Measurements from ENCODE around the gene OBSL1. TPM values are rescaled to one million over a fixed set of nuclear protein-coding genes. Genes with fewer than 3 reads are reported as not detected.
A peak's percentile ranks its signal among the peaks of the same experiment; 100 is the strongest.

Gene OBSL1
- total and polyA plus RNA-seq, 5 donors from 2014 or later: 0.57 TPM; not detected in 4

GRCh38 chr2:219541611-219542180, 29.6 kb downstream of the OBSL1 start:
- DNase-seq: peak; percentile 78 to 90 (median 89)
- peak overlapping the region; percentile 61 to 90 (median 76) for H3K4me3 Mint-ChIP-seq
- H3K36me3 Mint-ChIP-seq: no peaks in the 10 kb centered on the region
- Histone ChIP-seq H3K9me3 (ENCODE audit: control insufficient read depth in 2 of 2, low read length in 2 of 2) (no peaks in the 10 kb centered on the region), H3K4me1 (ENCODE audit: control insufficient read depth, insufficient read depth, low read length, poor library complexity, severe bottlenecking) (peaks cover 19% of the 10 kb centered on the region), H3K36me3 (ENCODE audit: control insufficient read depth, insufficient read depth, low read length) (no peaks in the 10 kb centered on the region), H3K27ac (ENCODE audit: insufficient read depth, low read length, poor library complexity, severe bottlenecking) (no peak overlapping the region), H3K4me3 (ENCODE audit: low read depth, low read length) (peak overlapping the region; percentile 53), H3K27me3 (ENCODE audit: control insufficient read depth, insufficient read depth, low read length) (no peaks in the 10 kb centered on the region)
- H3K27me3 Mint-ChIP-seq: peaks cover 14% of the 10 kb centered on the region
- H3K4me1 Mint-ChIP-seq: peaks cover 0 to 34% (median 19%) of the 10 kb centered on the region in 4 donors
- peak overlapping the region in 2 of 3 donors; percentile 55 to 83 for H3K27ac Mint-ChIP-seq
- ATAC-seq (ENCODE audit: low read depth in 2 of 2): peak; percentile 40 to 50
- H3K9me3 Mint-ChIP-seq: peaks cover 0 to 3% (median 0%) of the 10 kb centered on the region in 7 donors

GRCh38 chr2:219540784-219541504, 30.4 kb downstream of the OBSL1 start:
- ATAC-seq (ENCODE audit: low read depth in 2 of 2) (no peak), DNase-seq (no peak)
- Histone ChIP-seq H3K9me3 (ENCODE audit: control insufficient read depth in 2 of 2, low read length in 2 of 2) (no peaks in the 10 kb centered on the region), H3K36me3 (ENCODE audit: control insufficient read depth, insufficient read depth, low read length) (no peaks in the 10 kb centered on the region), H3K27ac (ENCODE audit: insufficient read depth, low read length, poor library complexity, severe bottlenecking) (no peak overlapping the region), H3K27me3 (ENCODE audit: control insufficient read depth, insufficient read depth, low read length) (no peaks in the 10 kb centered on the region), H3K4me3 (ENCODE audit: low read depth, low read length) (peak overlapping the region; percentile 53), H3K4me1 (ENCODE audit: control insufficient read depth, insufficient read depth, low read length, poor library complexity, severe bottlenecking) (peaks cover 19% of the 10 kb centered on the region)
- H3K4me3 Mint-ChIP-seq: peak overlapping the region; percentile 47 to 90 (median 76)
- peaks cover 0 to 32% (median 19%) of the 10 kb centered on the region in 4 donors for H3K4me1 Mint-ChIP-seq
- H3K9me3 Mint-ChIP-seq: peaks cover 0 to 3% (median 0%) of the 10 kb centered on the region in 7 donors
- H3K36me3 Mint-ChIP-seq: no peaks in the 10 kb centered on the region
- no peak overlapping the region for H3K27ac Mint-ChIP-seq
- peaks cover 14% of the 10 kb centered on the region for H3K27me3 Mint-ChIP-seq

- H3K27ac ChIP-seq (ENCODE audit: insufficient read depth, low read length, poor library complexity, severe bottlenecking): no peak overlapping the region
- Mint-ChIP-seq H3K36me3 (no peaks in the 10 kb centered on the region), H3K4me3 (no peak overlapping the region), H3K9me3 (peaks cover 0 to 1% (median 0%) of the 10 kb centered on the region in 7 donors), H3K27ac (no peak overlapping the region), H3K27me3 (peaks cover 14% of the 10 kb centered on the region), H3K4me1 (peaks cover 0 to 32% (median 19%) of the 10 kb centered on the region in 4 donors)
- no peaks in the 10 kb centered on the region for H3K36me3 ChIP-seq (ENCODE audit: control insufficient read depth, insufficient read depth, low read length)
- H3K27me3 ChIP-seq (ENCODE audit: control insufficient read depth, insufficient read depth, low read length): no peaks in the 10 kb centered on the region
- no peak for DNase-seq
- no peak for ATAC-seq (ENCODE audit: low read depth in 2 of 2)
- H3K9me3 ChIP-seq (ENCODE audit: control insufficient read depth in 2 of 2, low read length in 2 of 2): no peaks in the 10 kb centered on the region
- peaks cover 19% of the 10 kb centered on the region for H3K4me1 ChIP-seq (ENCODE audit: control insufficient read depth, insufficient read depth, low read length, poor library complexity, severe bottlenecking)
- H3K4me3 ChIP-seq (ENCODE audit: low read depth, low read length): no peak overlapping the region
Measured at GRCh38 chr2:219539926-219540678, 31.2 kb downstream of the OBSL1 start.

- H3K27ac ChIP-seq (ENCODE audit: insufficient read depth, low read length, poor library complexity, severe bottlenecking): no peak overlapping the region
- no peaks in the 10 kb centered on the region for H3K9me3 Mint-ChIP-seq
- H3K4me3 ChIP-seq (ENCODE audit: low read depth, low read length): no peak overlapping the region
- H3K4me1 Mint-ChIP-seq: peaks cover 0 to 23% (median 14%) of the 10 kb centered on the region in 4 donors
- H3K4me3 Mint-ChIP-seq: peak overlapping the region in 1 of 4 donors; percentile 43
- H3K27me3 Mint-ChIP-seq: peaks cover 5% of the 10 kb centered on the region
- H3K27me3 ChIP-seq (ENCODE audit: control insufficient read depth, insufficient read depth, low read length): no peaks in the 10 kb centered on the region
- no peak for ATAC-seq (ENCODE audit: low read depth in 2 of 2)
- H3K27ac Mint-ChIP-seq: no peak overlapping the region
- no peaks in the 10 kb centered on the region for H3K9me3 ChIP-seq (ENCODE audit: control insufficient read depth in 2 of 2, low read length in 2 of 2)
- DNase-seq: no peak
- no peaks in the 10 kb centered on the region for H3K36me3 ChIP-seq (ENCODE audit: control insufficient read depth, insufficient read depth, low read length)
- H3K36me3 Mint-ChIP-seq: no peaks in the 10 kb centered on the region
- peaks cover 17% of the 10 kb centered on the region for H3K4me1 ChIP-seq (ENCODE audit: control insufficient read depth, insufficient read depth, low read length, poor library complexity, severe bottlenecking)
Measured at GRCh38 chr2:219538956-219539788, 32.2 kb downstream of the OBSL1 start.

GRCh38 chr2:219538504-219538951, 32.8 kb downstream of the OBSL1 start:
- Mint-ChIP-seq H3K27ac (no peak overlapping the region), H3K4me3 (no peak overlapping the region), H3K9me3 (no peaks in the 10 kb centered on the region), H3K4me1 (peaks cover 0 to 22% (median 13%) of the 10 kb centered on the region in 4 donors), H3K27me3 (peaks cover 4% of the 10 kb centered on the region), H3K36me3 (no peaks in the 10 kb centered on the region)
- Histone ChIP-seq H3K27me3 (ENCODE audit: control insufficient read depth, insufficient read depth, low read length) (no peaks in the 10 kb centered on the region), H3K4me3 (ENCODE audit: low read depth, low read length) (no peak overlapping the region), H3K36me3 (ENCODE audit: control insufficient read depth, insufficient read depth, low read length) (no peaks in the 10 kb centered on the region), H3K27ac (ENCODE audit: insufficient read depth, low read length, poor library complexity, severe bottlenecking) (no peak overlapping the region), H3K4me1 (ENCODE audit: control insufficient read depth, insufficient read depth, low read length, poor library complexity, severe bottlenecking) (peaks cover 15% of the 10 kb centered on the region), H3K9me3 (ENCODE audit: control insufficient read depth in 2 of 2, low read length in 2 of 2) (no peaks in the 10 kb centered on the region)
- no peak for DNase-seq
- ATAC-seq (ENCODE audit: low read depth in 2 of 2): no peak

GRCh38 chr2:219537657-219538488, 33.5 kb downstream of the OBSL1 start:
- H3K36me3 Mint-ChIP-seq: no peaks in the 10 kb centered on the region
- peaks cover 0 to 2% (median 0%) of the 10 kb centered on the region in 7 donors for H3K9me3 Mint-ChIP-seq
- no peak for ATAC-seq (ENCODE audit: low read depth in 2 of 2)
- Histone ChIP-seq H3K9me3 (ENCODE audit: control insufficient read depth in 2 of 2, low read length in 2 of 2) (no peaks in the 10 kb centered on the region), H3K27ac (ENCODE audit: insufficient read depth, low read length, poor library complexity, severe bottlenecking) (no peak overlapping the region), H3K27me3 (ENCODE audit: control insufficient read depth, insufficient read depth, low read length) (peaks cover 2% of the 10 kb centered on the region), H3K4me3 (ENCODE audit: low read depth, low read length) (no peak overlapping the region), H3K36me3 (ENCODE audit: control insufficient read depth, insufficient read depth, low read length) (no peaks in the 10 kb centered on the region), H3K4me1 (ENCODE audit: control insufficient read depth, insufficient read depth, low read length, poor library complexity, severe bottlenecking) (peaks cover 12% of the 10 kb centered on the region)
- DNase-seq: no peak
- no peak overlapping the region for H3K4me3 Mint-ChIP-seq
- H3K4me1 Mint-ChIP-seq: peaks cover 0 to 22% (median 13%) of the 10 kb centered on the region in 4 donors
- no peak overlapping the region for H3K27ac Mint-ChIP-seq
- peaks cover 4% of the 10 kb centered on the region for H3K27me3 Mint-ChIP-seq
